ENCODE measurements around the gene REEP1.
"Not testable (repeated sequence)": the region's sequence is repeated elsewhere in the genome, so short reads cannot be mapped to it uniquely, and the experiment has no call there.

Gene REEP1

DNA sequence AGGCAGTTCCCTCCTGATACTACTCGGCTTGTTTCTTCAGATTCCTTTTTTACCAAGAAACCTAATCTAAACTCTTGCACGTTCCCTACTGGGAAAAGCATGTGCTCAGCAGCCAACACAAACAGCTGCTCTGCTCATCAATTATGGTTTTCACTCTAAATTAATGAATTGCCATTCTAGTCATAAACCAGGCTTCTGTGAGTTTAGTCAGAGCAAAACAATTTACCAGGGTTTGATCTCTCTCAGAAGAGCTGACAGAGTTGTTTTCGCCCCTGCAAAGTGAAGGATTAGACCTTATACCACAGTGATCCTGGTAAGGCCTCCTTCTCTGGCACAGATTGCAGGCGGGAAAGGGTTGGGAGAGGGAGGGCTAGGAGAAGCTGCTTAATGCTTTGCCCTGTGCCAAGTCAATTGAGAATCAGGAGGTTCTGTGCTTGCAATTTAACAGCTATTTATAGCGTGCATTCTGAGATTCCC, 57.2 kb downstream of the REEP1 start:
- no peak for DNase-seq

DNA sequence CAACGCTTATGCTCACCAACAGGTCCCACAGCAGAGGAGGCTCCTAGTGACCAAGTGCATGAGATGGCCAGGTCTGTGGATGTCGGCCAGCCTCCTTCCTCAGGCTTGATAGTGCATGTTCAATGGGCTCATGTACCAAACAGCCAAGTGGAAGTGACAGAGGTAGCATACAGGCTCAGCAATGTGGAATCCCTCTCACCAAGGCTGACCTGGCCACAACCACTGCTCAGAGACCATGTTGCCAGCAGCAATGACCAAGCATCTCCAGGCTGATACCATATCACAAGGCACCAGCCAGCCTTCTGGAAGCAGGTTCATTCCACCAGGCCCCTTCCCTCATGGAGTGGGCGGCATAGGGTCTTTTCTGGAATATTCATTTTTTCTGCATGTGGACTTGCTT, 61.5 kb downstream of the REEP1 start:
- DNase-seq, result no peak

DNA sequence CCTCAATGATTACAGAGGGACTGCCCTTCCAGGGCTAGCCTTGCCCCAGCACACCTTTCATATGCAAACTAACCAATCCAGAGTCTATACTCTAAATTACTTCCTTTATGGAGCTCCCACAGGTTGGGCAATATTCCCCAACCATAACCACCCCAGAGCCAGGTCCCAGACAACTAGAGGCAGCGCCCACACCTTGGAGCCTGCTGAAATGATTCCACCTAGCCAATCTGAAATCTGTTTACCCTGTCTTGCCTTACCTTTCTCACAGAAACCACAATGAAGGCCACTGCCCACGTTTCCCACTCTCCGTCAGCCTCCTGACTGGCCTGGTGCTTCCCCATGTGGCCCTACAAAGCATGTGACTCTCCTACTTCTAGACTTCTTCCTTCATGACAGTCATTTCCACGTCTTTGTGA, 62.0 kb downstream of the REEP1 start:
- DNase-seq, result no peak

DNA sequence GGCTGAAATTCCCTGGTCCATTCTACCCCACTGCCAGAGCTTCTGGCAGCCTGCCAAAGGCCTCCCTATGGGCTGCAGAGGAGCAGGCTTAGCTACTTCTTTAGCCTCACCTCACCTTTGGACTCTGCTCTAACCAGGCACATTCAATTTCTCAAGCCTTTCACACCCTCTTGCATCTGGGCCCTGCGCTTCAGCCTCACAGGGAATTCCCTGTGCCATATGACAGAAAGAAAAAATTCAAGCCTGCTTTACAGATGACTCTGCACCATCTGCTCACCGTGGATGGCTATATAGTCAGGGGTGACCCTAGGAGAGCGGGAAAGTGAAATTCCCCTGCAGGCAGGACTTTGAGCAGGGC, 62.5 kb downstream of the REEP1 start:
- DNase-seq, result no peak

DNA sequence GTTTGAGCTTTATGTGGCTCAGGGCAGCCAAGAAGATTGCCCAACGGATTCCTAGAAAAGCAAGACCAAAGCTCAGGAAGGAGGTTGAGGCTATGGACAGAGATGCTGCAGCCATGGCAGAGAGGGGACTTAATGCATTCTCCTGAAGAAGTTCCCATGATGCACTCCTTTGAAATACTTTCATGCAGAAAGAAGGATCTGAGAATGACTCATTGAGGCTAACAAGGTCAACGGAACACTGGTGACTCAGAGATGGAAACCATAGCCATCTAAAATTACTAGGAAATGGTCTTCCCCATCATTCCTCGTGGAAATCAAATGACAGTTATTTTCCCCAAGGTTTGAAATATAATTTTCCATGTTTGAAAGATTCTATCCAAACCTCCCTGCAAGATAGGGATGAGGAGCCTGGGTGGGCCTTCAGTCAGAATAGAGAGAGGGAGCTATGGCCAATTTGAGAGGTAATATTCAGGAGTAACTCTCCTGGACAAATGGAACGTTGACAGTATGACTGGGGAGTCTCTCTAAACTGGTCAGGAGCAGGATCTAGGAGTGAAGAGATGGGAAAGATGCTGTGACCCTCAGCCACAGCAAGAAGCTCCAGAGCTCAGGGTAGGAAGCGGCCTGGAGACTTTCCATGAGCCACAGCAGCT, 63.0 kb downstream of the REEP1 start:
- DNase-seq, result no peak

DNA sequence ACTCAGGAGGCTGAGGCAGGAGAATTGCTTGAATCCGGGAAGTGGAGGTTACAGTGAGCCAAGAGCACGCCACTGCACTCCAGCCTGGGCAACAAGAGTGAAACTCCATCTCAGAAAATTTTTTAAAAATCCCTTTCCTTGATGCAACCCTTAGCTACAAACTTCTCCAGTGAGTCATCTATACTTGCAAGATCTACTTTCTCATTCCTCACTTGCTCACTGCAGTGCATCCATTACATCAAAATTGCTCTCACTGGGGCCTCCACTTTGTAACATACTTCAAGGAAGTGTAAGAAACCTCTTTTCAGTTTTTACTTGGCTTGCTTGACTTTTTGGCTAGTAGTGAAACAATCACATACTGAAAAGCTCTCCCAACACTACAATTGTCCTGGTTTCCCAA, 65.3 kb downstream of the REEP1 start:
- DNase-seq, result no peak

DNA sequence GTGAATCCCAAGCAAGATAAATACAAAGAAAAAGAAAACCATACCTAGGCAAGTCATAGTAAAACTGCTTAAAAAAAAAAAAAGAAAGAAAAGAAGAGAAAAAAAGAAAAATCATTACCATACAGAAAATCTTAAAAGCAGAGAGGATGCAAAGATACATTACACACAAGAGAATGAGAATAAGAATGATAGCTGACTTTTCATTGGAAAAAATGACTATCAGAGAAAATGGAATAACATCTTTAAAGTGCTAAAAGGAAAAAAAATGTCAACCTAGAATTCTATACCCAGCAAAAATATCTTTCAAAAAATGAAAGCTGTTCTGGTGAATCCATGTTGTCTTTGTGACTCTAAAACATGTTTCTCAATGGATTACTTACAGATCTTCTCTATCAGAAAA, 66.2 kb downstream of the REEP1 start:
- no peak for DNase-seq

DNA sequence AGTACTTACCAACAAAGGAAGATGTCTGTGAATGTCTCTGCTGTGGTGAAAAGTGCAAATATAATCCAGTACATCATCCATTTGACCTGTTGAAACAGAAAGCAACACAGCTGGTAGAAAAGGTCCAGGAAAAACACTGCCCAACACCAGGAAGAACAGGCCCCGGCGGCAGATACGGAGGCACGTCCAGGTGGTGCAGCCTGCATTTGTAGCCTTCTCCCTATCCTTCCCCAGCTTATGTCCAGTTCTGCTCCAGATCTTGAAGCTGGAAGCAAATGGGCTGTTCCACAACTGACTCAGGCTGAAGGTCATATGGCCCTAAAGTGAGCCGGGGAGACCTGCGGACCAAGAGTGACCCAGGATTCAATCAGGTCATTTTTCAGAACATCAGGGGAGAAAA, 73.5 kb downstream of the REEP1 start:
- DNase-seq, result no peak

DNA sequence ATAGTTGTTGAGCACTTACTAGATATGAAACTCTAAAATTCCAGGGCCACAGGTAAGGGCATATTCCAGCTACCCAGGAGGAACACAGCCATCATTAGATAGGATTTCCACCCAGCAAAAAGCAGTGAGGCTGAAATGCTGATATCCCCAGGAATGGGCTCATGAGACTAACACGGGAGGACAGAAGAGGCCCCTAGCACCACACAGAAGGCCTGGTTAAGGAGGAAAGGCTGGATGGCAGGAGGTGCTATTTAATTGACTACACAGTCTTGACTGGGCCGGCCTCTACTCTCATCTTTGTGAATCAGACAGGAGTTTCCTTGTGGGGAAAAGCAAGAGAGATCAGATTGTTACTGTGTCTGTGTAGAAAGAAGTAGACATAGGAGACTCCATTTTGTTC, 76.4 kb downstream of the REEP1 start:
- DNase-seq, result no peak

DNA sequence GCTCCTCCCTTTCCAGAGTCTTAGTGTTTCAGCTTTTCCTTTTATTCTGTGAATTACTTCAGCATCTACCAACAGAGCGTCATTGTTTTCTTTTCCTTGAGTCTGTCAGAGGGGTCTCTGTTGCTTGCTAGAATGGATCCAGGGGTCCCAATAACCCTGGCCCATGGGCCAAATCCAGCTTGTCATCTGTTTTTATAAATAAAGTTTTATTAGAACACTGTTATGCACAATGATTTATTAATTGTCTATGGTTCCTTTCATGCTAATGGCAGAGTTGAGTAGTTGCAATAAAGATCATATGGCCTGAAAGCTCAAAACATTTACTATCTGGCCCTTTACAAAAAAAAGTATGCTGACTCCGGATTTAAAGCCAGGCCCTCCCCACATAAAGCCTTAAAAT, 79.3 kb downstream of the REEP1 start:
- no peak for DNase-seq

DNA sequence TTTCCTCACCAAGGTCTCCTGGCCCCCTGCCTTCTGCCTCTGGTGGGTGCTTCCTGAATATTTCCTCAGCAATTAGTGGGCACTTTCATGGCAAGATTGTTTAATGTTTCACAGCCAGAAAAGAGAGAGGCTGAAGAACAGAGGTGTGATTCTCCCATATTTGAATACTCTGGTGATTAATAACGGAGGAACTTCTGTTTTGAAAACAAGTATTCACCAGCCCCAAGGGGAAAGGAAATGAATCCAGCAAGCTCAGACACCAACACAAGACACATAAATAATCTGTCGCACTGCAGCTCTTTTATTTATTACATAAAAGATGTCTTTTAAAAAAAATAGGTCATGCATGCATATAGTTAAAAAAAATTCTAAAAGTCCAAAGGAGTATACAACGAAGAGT, 80.4 kb downstream of the REEP1 start:
- DNase-seq, result no peak

DNA sequence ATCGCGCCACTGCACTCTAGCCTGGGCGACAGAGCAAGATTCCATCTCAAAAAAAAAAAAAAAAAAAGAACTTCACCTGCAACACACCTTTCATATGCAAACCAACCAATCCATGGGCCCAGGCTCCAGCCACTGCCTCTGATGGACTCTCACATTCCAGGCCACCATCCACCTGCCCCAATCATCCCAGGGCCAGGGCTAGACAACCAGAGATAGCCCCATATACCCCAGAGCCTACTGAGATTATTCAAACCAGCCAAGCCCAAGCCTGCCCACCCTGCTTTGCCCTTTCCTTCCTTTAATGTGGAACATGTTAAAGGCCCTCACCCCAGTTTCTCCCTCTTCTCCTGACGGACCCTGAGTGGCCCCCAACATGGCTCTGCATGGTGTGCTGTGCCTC, 81.1 kb downstream of the REEP1 start:
- no peak for DNase-seq

DNA sequence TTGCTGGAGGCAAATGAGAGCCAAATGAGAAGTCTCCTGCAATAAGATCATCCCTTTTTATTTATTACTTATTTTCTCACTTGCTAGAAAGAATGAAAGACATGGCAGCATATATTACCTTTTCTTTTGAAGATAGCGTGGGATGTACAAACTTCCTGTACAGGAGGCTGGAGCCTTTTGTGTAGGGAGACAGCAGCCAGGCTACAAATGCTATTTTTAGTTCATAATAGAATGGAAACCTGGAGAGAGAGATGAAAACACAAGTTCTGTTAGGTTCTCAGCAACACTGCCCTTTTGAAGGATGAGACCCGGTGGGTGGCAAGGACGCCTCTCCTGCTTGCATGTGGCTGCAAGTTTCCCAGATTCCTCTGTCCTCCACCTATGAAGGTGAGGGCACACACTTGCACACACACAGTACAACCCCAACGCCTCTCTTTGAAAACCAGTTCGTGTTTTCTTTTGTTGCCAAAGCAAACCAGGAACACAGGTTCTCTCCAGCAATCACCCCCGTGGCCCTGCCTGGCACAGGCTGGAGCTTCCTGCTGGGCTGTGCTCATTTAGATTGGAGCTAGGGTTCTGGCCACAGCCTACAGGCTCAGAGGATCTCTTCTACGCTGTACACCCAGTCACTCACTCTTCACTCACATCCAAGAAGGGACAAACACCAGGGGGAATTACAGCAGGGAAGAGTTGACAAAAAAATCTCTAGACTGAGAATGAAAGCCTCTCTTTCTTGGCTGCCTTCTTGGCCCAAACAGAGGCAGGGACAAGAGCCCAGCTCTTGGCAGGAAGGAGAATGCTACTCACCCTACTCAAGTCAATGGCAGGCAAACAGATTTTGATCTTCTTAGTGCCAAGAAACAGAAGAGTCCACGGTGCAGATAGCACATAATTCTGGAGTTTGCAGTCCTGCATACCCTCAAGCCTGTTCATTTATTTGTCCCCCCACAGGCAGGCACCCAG, 82.6 kb downstream of the REEP1 start:
- DNase-seq, result no peak

DNA sequence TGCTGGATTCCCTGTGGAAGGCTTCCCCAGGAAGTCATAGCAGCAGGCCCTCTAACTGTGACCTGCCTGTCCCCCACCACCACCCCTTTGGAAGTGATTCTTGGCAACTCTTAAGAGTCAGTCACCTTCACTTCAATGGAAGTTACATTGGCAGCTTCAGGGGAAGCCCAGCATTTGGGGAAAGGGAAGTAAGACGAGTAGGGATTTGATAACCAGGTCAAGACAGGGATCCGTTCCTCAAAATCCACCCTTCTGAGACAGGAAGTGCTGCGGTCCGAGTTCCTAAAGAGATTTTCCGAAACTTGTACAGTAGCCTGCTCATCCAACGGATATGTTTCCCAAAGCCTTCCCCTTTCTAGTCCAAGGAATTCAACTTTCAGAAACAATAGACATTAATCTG, 84.0 kb downstream of the REEP1 start:
- no peak for DNase-seq

DNA sequence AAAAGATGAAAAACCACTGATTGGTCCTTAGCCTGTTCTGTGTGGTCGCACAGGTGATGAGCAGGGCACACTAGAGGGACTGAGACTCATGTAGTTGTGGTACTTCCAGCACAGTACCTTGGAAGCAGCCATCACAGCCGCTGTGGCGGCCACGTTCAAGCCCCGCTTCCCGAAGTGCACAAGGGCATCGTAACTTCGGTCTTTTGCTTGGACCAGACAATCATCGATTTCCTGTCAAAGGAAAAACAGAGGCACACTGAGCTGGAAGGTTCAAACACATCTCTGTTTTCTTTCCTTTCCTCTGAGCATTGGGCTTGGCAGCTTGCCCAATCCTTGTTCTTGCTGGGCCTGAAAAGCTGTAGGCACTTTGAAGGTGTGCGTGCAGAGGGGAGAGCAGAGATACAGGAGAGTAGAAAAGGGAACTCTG, 85.6 kb downstream of the REEP1 start:
- no peak for DNase-seq

DNA sequence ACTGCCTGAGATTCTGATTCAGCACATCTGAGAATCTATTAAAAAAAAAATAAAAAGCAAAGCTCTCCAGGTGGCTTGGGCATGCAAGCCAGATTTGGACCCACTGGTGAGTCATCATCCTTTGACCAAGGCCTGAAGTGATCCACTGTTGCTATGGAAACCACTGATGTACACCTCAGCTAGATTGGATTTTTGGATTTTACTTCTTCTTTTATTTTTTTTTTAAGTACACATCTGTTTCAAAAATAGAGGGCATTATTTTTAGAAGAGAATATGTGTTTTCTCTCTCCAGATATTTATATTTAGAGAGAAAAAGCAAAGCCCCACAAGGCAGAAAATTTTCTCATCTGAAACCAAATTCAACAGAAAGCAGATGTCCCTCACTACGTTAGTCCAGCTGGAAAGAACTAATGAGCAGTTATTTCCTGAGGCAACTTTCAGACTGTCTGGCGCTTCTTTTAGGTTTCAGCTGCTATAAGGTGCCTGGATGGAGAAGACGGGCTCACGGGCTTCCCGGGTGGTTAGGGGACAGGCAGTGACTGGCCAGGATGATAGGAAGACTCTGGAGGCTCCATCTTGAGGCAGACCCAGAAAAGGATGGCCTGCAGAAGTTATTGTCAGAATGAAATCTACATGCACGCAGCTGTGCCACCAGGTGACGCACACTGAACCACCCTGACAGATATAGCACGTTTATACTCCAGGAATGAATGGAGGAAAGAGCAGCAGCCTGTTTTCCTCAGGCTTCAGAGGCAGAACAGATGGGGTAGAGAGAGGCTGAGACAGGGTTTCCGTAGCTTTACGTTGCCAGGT, 87.6 kb downstream of the REEP1 start:
- DNase-seq, result no peak

DNA sequence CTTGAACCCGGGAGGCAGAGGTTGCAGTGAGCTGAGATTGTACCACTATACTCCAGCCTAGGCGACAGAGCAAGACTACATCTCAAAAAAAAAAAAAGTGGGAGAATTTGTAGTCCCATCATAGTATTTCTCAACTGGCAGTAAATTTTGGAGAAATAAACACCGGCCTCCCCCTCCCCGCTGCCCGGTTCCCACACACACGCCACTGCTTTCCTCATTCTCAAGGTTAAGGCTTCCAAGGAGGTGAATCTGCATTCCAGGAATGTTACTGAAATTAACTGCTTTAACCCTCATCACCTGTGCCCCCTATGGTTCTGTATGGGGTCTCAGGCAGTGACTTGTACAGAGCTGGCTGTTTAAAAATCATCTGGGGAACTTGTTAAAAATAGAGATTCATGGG, 88.2 kb downstream of the REEP1 start:
- DNase-seq, result no peak

DNA sequence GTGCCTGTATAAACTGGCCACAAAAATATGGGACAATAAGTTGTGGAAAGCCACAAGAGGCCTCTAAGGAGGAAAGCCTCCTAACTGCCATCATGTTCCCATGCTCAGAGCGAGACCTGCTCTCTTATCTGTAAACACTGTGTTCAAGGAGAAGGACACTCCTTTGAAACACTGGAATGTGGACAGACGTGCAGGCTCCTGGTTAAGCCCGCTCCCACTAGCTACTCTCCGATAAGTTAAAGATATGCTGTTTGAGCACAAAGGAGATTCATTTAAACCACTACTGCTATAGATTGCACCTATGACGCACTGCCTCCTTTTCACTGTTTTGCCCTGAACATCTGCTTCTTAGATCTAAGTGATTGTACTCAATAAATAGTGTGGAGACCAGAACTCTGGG, 92.2 kb downstream of the REEP1 start:
- DNase-seq, result not testable (repeated sequence)

DNA sequence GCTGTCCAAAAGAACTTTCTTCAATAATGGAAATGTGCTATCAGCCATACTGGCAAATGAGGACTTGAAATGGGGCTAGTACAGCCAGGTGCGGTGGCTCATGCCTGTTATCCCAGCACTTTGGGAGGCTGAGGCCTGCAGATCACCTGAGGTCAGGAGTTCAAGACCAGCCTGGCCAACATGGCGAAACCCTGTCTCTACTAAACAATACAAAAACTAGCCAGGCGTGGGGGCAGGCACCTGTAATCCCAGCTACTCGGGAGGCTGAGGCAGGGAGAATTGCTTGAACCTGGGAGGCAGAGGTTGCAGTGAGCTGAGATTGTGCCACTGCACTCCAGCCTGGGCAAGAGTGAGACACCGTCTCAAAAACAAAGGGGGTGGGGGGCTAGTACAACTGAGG, 92.6 kb downstream of the REEP1 start:
- not testable (repeated sequence) for DNase-seq

DNA sequence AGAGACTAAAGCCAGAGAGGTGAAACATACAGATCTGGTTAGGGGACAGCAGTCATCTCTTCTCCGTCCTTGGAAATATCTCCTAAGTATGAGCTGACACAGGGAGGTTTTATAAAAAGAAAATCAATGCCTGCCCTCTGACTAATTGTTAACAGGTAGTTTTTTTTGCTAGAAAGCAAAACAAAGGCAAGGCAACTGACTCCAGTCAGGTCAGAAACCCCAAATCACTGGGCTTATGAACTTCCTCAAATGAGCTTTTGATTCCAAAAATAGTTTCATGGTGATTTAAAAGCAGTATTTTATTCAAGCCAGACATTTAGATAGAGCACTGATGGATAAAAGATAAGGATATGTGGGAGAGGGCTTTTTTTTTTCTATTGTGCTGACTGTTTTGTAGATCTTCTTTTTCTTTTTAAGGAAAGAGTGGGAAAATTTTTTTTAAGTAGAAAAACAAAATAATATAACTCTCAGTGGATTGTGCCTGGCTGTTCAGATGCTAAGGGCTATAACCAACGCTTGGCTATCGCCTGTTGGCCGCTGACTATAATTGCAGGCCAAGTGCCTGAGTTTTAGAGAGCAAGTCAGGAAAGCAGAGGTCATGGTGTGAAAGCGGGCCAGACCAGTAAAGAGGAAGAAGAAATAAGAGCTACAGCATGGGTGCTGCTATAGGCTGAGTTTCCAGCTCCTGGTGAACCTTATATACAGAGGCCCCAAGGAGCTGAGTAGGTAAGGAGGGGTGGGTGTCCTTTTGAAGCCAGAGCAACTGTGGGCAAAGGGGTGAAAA, 93.3 kb downstream of the REEP1 start:
- no peak for DNase-seq

DNA sequence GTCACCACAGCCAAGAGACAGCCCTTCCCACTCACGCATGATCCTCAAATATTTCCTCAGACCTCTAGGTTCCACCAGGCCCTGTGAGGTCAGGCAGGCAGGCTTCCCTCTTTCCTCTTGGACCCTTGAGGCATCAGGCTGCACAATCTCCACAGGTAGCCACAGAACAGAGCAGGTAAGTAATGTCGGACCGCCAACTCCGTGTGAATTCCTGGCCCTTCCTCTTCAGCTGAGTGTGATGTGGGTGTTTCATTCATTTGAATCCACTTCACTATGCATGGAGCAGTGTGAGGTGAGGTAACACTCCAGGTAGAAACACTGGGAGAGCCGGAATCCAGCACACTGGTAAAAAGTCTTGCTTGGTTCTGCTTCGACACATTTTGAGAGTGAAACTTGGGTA, 94.2 kb downstream of the REEP1 start:
- DNase-seq, result no peak

DNA sequence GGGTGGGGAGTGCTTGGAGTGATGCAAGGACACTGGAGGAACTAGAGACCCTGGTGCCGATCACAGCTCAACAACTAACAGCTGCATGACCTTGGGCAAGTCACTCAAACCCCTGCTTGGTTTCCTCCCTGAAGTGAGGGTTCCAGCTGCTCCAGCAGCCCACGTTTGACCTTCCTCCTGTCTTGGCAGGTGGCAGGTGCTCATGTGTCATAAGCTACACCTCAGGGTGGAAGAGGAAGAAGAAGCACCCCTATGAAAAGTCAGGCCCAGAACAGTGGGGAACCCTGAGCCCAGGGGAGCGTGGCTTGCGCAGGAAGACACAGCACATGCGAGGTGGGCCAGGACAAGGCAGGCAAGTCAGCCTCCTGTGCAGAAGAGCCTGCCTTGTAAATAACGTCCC, 95.8 kb downstream of the REEP1 start:
- DNase-seq, result no peak

DNA sequence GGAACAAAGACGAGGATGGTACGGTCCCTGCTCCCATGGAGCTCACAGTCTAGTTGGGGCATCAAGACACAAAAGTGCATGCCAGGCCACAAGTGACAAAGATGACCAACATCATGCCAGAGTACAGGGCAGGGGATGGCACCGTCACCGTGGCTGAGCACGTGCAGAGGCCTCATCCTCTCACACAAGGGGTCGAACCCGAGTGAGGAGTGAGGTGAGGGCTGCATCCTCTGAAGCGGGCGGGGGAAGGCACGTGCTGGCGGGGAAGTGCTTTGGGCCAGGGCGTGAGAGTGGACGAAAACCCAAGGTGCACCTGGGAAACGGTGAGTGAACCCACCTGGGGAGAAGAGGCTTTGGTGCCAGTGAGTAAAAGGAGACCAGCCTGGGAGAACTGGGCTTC, 97.2 kb downstream of the REEP1 start:
- no peak for DNase-seq
